MM.1S (cell line): ENCODE results near the gene ORAI3.

Experiments used
- EZH2 ChIP-seq: fragments of 300-600 bp; sonication (generic); optimal IDR thresholded peaks from 2 replicates; pipeline ENCODE3; 2017; ENCODE audit warnings: low read depth, mild to moderate bottlenecking, antibody characterized with exemption, low read length, mixed read lengths
- EZH2phosphoT487 ChIP-seq: fragments of 300-600 bp; sonication (generic); IDR thresholded peaks from 2 replicates; pipeline ENCODE4 v1.6.1; 2018; ENCODE audit warnings: antibody characterized with exemption, low read length
- TF ChIP-seq, protein P1 (sequence below): fragments of 300-600 bp; sonication (generic); IDR thresholded peaks from 2 replicates; pipeline ENCODE4 v1.5.1; 2016; ENCODE audit warnings: antibody characterized with exemption, low read length, mixed read lengths

DNA sequence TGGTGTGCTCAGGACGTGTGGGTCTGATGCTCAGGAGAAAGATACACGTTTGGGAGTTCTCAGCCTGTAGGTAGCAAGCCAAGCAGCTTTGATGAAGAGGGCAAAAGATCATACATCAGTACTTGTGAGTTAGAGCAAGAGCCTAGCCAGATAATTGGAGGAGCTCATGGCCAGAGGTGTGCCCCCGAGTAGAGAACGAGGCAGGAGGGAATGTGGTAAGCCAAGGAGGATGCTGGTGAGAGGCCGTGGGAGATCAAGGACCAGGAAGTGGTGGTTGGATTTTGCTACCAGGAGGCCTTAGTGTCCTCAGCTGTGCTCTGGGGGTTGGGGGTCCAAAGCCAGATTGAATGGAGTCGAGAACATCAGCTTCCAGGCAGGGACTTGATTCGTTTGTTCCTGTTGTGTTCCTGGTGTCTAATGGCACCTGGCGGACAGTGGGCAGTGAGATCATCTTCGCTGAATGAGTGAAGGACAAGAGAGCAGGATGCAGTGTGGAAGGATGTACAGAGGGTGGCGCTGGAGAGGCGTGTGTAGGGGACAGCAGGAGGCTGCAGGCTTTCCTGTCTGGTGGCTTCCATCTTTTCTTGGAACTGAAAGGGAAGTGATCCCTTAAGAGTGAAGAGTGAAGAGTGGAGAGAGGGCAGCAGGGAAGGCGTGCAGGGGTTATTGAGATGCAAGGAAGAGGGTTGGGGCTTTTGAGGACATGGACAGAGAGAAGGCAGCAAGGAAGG, 13.9 kb upstream of the ORAI3 start:
- TF ChIP-seq, protein P1, sequence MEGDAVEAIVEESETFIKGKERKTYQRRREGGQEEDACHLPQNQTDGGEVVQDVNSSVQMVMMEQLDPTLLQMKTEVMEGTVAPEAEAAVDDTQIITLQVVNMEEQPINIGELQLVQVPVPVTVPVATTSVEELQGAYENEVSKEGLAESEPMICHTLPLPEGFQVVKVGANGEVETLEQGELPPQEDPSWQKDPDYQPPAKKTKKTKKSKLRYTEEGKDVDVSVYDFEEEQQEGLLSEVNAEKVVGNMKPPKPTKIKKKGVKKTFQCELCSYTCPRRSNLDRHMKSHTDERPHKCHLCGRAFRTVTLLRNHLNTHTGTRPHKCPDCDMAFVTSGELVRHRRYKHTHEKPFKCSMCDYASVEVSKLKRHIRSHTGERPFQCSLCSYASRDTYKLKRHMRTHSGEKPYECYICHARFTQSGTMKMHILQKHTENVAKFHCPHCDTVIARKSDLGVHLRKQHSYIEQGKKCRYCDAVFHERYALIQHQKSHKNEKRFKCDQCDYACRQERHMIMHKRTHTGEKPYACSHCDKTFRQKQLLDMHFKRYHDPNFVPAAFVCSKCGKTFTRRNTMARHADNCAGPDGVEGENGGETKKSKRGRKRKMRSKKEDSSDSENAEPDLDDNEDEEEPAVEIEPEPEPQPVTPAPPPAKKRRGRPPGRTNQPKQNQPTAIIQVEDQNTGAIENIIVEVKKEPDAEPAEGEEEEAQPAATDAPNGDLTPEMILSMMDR: peak; percentile 44
- TF ChIP-seq EZH2 (no peak), EZH2phosphoT487 (no peak)
